ENCODE results near the gene ZBTB9. TPM values are rescaled to one million over a fixed set of nuclear protein-coding genes. Genes with fewer than 3 reads are reported as not detected.

ZBTB9 gene
- total and polyA plus RNA-seq, 4 donors, result 1.1 to 3.4 (median 2.3) TPM

GRCh38 chr6:33488339-33488738 lies 34.0 kb downstream of the ZBTB9 start:
- no peak for DNase-seq (ENCODE audit: low spot score)
- H3K27ac ChIP-seq (ENCODE audit: low read depth in 1 of 2, low read length in 2 of 2), result no peak overlapping the region
- no peaks in the 10 kb centered on the region for H3K27me3 ChIP-seq (ENCODE audit: control insufficient read depth in 4 of 4, insufficient read depth in 4 of 4, low read length in 3 of 4)
- H3K9ac ChIP-seq (ENCODE audit: low read depth in 1 of 2, low read length in 2 of 2), result no peak overlapping the region
- 75% methylated on average over 7 of the region's 7 CpGs for WGBS
- TF ChIP-seq GABPA (IDR thresholded peaks at IDR 0.05 in 1 of 2, conservative IDR thresholded peaks at IDR 0.05 in 1 of 2) (no peak), NR2F2 (IDR thresholded peaks at IDR 0.05) (no peak), HNF4A (conservative IDR thresholded peaks at IDR 0.05) (no peak), SP1 (IDR thresholded peaks at IDR 0.05) (no peak), YY1 (IDR thresholded peaks at IDR 0.05) (no peak), EGR1 (IDR thresholded peaks at IDR 0.05; ENCODE audit: low read depth in 2 of 2) (no peak), HNF4G (IDR thresholded peaks at IDR 0.05) (no peak), TAF1 (conservative IDR thresholded peaks at IDR 0.05) (no peak), JUND (IDR thresholded peaks at IDR 0.05) (no peak), FOXA1 (IDR thresholded peaks at IDR 0.05) (no peak), RAD21 (IDR thresholded peaks at IDR 0.05) (no peak)
- TF ChIP-seq, protein P1, sequence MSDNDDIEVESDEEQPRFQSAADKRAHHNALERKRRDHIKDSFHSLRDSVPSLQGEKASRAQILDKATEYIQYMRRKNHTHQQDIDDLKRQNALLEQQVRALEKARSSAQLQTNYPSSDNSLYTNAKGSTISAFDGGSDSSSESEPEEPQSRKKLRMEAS (IDR thresholded peaks at IDR 0.05), result no peak
- TF ChIP-seq, protein P2, sequence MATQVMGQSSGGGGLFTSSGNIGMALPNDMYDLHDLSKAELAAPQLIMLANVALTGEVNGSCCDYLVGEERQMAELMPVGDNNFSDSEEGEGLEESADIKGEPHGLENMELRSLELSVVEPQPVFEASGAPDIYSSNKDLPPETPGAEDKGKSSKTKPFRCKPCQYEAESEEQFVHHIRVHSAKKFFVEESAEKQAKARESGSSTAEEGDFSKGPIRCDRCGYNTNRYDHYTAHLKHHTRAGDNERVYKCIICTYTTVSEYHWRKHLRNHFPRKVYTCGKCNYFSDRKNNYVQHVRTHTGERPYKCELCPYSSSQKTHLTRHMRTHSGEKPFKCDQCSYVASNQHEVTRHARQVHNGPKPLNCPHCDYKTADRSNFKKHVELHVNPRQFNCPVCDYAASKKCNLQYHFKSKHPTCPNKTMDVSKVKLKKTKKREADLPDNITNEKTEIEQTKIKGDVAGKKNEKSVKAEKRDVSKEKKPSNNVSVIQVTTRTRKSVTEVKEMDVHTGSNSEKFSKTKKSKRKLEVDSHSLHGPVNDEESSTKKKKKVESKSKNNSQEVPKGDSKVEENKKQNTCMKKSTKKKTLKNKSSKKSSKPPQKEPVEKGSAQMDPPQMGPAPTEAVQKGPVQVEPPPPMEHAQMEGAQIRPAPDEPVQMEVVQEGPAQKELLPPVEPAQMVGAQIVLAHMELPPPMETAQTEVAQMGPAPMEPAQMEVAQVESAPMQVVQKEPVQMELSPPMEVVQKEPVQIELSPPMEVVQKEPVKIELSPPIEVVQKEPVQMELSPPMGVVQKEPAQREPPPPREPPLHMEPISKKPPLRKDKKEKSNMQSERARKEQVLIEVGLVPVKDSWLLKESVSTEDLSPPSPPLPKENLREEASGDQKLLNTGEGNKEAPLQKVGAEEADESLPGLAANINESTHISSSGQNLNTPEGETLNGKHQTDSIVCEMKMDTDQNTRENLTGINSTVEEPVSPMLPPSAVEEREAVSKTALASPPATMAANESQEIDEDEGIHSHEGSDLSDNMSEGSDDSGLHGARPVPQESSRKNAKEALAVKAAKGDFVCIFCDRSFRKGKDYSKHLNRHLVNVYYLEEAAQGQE (IDR thresholded peaks at IDR 0.05), result no peak
- TF ChIP-seq, protein P3, sequence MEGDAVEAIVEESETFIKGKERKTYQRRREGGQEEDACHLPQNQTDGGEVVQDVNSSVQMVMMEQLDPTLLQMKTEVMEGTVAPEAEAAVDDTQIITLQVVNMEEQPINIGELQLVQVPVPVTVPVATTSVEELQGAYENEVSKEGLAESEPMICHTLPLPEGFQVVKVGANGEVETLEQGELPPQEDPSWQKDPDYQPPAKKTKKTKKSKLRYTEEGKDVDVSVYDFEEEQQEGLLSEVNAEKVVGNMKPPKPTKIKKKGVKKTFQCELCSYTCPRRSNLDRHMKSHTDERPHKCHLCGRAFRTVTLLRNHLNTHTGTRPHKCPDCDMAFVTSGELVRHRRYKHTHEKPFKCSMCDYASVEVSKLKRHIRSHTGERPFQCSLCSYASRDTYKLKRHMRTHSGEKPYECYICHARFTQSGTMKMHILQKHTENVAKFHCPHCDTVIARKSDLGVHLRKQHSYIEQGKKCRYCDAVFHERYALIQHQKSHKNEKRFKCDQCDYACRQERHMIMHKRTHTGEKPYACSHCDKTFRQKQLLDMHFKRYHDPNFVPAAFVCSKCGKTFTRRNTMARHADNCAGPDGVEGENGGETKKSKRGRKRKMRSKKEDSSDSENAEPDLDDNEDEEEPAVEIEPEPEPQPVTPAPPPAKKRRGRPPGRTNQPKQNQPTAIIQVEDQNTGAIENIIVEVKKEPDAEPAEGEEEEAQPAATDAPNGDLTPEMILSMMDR (IDR thresholded peaks at IDR 0.05; ENCODE audit: low read depth, low read length, missing input control), result no peak
- TF ChIP-seq, protein P4, sequence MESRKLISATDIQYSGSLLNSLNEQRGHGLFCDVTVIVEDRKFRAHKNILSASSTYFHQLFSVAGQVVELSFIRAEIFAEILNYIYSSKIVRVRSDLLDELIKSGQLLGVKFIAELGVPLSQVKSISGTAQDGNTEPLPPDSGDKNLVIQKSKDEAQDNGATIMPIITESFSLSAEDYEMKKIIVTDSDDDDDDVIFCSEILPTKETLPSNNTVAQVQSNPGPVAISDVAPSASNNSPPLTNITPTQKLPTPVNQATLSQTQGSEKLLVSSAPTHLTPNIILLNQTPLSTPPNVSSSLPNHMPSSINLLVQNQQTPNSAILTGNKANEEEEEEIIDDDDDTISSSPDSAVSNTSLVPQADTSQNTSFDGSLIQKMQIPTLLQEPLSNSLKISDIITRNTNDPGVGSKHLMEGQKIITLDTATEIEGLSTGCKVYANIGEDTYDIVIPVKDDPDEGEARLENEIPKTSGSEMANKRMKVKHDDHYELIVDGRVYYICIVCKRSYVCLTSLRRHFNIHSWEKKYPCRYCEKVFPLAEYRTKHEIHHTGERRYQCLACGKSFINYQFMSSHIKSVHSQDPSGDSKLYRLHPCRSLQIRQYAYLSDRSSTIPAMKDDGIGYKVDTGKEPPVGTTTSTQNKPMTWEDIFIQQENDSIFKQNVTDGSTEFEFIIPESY (IDR thresholded peaks at IDR 0.05), result no peak
- TF ChIP-seq, protein P5, sequence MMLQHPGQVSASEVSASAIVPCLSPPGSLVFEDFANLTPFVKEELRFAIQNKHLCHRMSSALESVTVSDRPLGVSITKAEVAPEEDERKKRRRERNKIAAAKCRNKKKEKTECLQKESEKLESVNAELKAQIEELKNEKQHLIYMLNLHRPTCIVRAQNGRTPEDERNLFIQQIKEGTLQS (IDR thresholded peaks at IDR 0.05), result no peak
- H3K9me3 ChIP-seq (ENCODE audit: control insufficient read depth in 4 of 4, low read length in 3 of 4), result no peaks in the 10 kb centered on the region
- H3K36me3 ChIP-seq (ENCODE audit: control insufficient read depth in 4 of 4, insufficient read depth in 3 of 4, low read depth in 1 of 4, low read length in 3 of 4), result no peaks in the 10 kb centered on the region
- H3K4me3 ChIP-seq (ENCODE audit: low read depth in 1 of 3, low read length in 3 of 3), result no peak overlapping the region
- no peaks in the 10 kb centered on the region for H3K4me1 ChIP-seq (ENCODE audit: control insufficient read depth in 4 of 4, insufficient read depth in 4 of 4, low read length in 3 of 4)

- H3K9me3 ChIP-seq (ENCODE audit: control insufficient read depth in 4 of 4, low read length in 3 of 4), result no peaks in the 10 kb centered on the region
- H3K27ac ChIP-seq (ENCODE audit: low read depth in 1 of 2, low read length in 2 of 2), result no peak overlapping the region
- H3K4me3 ChIP-seq (ENCODE audit: low read depth in 1 of 3, low read length in 3 of 3), result no peak overlapping the region
- no peak for DNase-seq (ENCODE audit: low spot score)
- WGBS, result 66% methylated on average over 3 of the region's 3 CpGs
- no peak overlapping the region for H3K9ac ChIP-seq (ENCODE audit: low read depth in 1 of 2, low read length in 2 of 2)
- no peaks in the 10 kb centered on the region for H3K4me1 ChIP-seq (ENCODE audit: control insufficient read depth in 4 of 4, insufficient read depth in 4 of 4, low read length in 3 of 4)
- H3K36me3 ChIP-seq (ENCODE audit: control insufficient read depth in 4 of 4, insufficient read depth in 3 of 4, low read depth in 1 of 4, low read length in 3 of 4), result no peaks in the 10 kb centered on the region
- no peaks in the 10 kb centered on the region for H3K27me3 ChIP-seq (ENCODE audit: control insufficient read depth in 4 of 4, insufficient read depth in 4 of 4, low read length in 3 of 4)
- TF ChIP-seq HNF4A (conservative IDR thresholded peaks at IDR 0.05) (no peak), EGR1 (IDR thresholded peaks at IDR 0.05; ENCODE audit: low read depth in 2 of 2) (no peak), RXRA (IDR thresholded peaks at IDR 0.05) (no peak), NR2F2 (IDR thresholded peaks at IDR 0.05) (no peak), FOXA2 (IDR thresholded peaks at IDR 0.05) (no peak), TAF1 (conservative IDR thresholded peaks at IDR 0.05) (no peak), SP1 (IDR thresholded peaks at IDR 0.05) (no peak), GABPA (IDR thresholded peaks at IDR 0.05 in 1 of 2, conservative IDR thresholded peaks at IDR 0.05 in 1 of 2) (no peak), YY1 (IDR thresholded peaks at IDR 0.05) (no peak), FOXA1 (IDR thresholded peaks at IDR 0.05) (no peak), JUND (IDR thresholded peaks at IDR 0.05) (no peak)
- TF ChIP-seq, protein P3 (IDR thresholded peaks at IDR 0.05; ENCODE audit: low read depth, low read length, missing input control), result no peak
- TF ChIP-seq, protein P1 (IDR thresholded peaks at IDR 0.05), result no peak
- TF ChIP-seq, protein P4 (IDR thresholded peaks at IDR 0.05), result no peak
Observed at GRCh38 chr6:33490198-33490597, 35.8 kb downstream of the ZBTB9 start.
